ENCODE data around the gene GCLC. TPM values are rescaled to one million over a fixed set of nuclear protein-coding genes. Genes with fewer than 3 reads are reported as not detected.
"Not testable (repeated sequence)": the region's sequence is repeated elsewhere in the genome, so short reads cannot be mapped to it uniquely, and the experiment has no call there.

Gene GCLC
- total RNA-seq, 2 experiments from 2014 or later, result 21.0 to 23.8 TPM

- POLR2A ChIA-PET, result no interaction called here
- Mint-ChIP-seq H3K36me3 (ENCODE audit: low read depth) (peaks cover 9% of the 10 kb centered on the region), H3K9me3 (no peaks in the 10 kb centered on the region), H3K27ac (no peak overlapping the region), H3K27me3 (peaks cover 11% of the 10 kb centered on the region), H3K4me3 (no peak overlapping the region), H3K4me1 (peaks cover 5% of the 10 kb centered on the region)
- CTCF ChIA-PET, result interaction anchor here (1.4 kb wide), 1 partner anchor 18 kb away, joined by 4 read pairs; no protein-coding TSS in a partner anchor
- no peak for DNase-seq
Measured at GRCh38 chr6:53495506-53496499, 49.1 kb downstream of the GCLC start.

GRCh38 chr6:53494076-53494475 lies 50.8 kb downstream of the GCLC start:
- Mint-ChIP-seq H3K27ac (no peak overlapping the region), H3K27me3 (peaks cover 14% of the 10 kb centered on the region)
- POLR2A ChIA-PET, result no interaction called here

GRCh38 chr6:53493635-53494025 lies 51.3 kb downstream of the GCLC start:
- peaks cover 5% of the 10 kb centered on the region for H3K4me1 Mint-ChIP-seq
- no peak for DNase-seq
- peaks cover 2% of the 10 kb centered on the region for H3K36me3 Mint-ChIP-seq (ENCODE audit: low read depth)
- POLR2A ChIA-PET, result no interaction called here
- no peak overlapping the region for H3K27ac Mint-ChIP-seq
- H3K9me3 Mint-ChIP-seq, result no peaks in the 10 kb centered on the region
- CTCF ChIA-PET, result interaction anchor here (0.6 to 2.7 kb wide), 15 partner anchors 8 to 331 kb away, joined by 3 to 15 read pairs (median 3); no protein-coding TSS in a partner anchor
- H3K27me3 Mint-ChIP-seq, result peaks cover 17% of the 10 kb centered on the region
- H3K4me3 Mint-ChIP-seq, result no peak overlapping the region

More at GRCh38 chr6:53494076-53494475, 50.8 kb downstream of the GCLC start:
- Mint-ChIP-seq H3K9me3 (no peaks in the 10 kb centered on the region), H3K36me3 (ENCODE audit: low read depth) (peaks cover 3% of the 10 kb centered on the region), H3K4me1 (peaks cover 5% of the 10 kb centered on the region), H3K4me3 (no peak overlapping the region)
- DNase-seq, result no peak
- CTCF ChIA-PET, result interaction anchor here (0.6 to 2.7 kb wide), 8 partner anchors 8 to 321 kb away, joined by 3 to 13 read pairs (median 3); no protein-coding TSS in a partner anchor

DNA sequence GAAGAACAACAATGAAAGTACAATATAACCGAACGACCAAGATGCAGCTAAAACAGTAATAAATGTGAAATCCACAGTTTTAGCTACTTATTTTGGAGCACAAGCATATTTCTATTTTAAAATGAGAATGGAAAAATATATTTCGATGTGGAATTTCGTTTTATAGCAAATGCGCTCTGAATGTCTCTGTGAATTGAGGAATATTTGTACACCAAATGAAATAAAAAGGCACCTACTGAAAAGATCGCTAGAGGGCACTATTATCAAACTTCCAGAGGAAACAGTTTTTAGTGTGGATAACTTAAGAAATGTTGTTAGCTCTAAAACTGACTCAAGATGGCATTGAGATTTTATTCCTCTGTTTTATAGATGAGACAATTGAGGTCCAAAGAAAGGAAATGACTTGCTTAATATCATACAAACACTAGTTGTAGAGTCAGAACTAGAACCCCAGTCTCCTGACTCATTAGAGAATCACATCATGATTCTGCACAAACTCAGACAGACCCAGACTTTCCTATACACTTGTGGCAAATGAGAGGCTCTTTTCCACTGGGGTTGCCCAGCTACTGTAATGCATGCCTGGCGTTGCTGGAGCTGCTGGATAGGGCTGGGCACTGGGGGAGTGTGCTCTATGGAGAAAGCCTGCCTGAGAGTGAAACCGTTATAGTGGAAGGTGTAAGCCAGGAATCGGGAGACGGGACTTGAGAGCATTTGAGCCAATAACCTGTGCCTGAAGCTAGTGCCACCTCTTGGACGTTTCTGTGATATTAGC lies 51.9 kb downstream of the GCLC start:
- H3K27ac Mint-ChIP-seq, result no peak overlapping the region
- DNase-seq, result no peak
- H3K27me3 Mint-ChIP-seq, result peaks cover 18% of the 10 kb centered on the region
- CTCF ChIA-PET, result interaction anchor here (0.8 to 2.7 kb wide), 17 partner anchors 7 to 331 kb away, joined by 3 to 15 read pairs (median 3); no protein-coding TSS in a partner anchor
- no peaks in the 10 kb centered on the region for H3K36me3 Mint-ChIP-seq (ENCODE audit: low read depth)
- no peak overlapping the region for H3K4me3 Mint-ChIP-seq
- POLR2A ChIA-PET, result no interaction called here
- no peaks in the 10 kb centered on the region for H3K9me3 Mint-ChIP-seq
- peaks cover 5% of the 10 kb centered on the region for H3K4me1 Mint-ChIP-seq

- ChIA-PET POLR2A (no interaction called here), CTCF (no interaction called here)
- H3K4me1 Mint-ChIP-seq, result peaks cover 12% of the 10 kb centered on the region
- DNase-seq, result no peak
- H3K27me3 Mint-ChIP-seq, result peaks cover 34% of the 10 kb centered on the region
- H3K9me3 Mint-ChIP-seq, result no peaks in the 10 kb centered on the region
- H3K27ac Mint-ChIP-seq, result no peak overlapping the region
- no peak overlapping the region for H3K4me3 Mint-ChIP-seq
- no peaks in the 10 kb centered on the region for H3K36me3 Mint-ChIP-seq (ENCODE audit: low read depth)
Measured at GRCh38 chr6:53487080-53487479, 57.8 kb downstream of the GCLC start.

DNA sequence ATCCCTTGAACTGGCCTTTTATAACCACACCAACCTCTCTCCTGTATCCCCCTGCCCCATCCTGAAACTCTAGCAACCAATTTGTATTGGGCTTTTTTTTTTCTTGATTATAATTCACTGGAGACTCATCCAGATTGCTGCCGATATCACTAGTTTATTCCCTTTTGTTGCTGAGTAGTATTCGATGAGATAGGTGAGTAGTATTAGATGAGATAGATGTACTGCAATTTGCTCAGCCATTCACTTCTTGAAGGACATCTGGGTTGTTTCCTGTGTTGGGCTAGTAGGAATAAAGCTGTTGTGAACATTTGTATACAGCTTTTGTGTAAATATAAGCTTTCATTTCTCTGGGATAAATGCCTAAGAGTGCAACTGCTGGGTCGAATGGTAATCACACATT lies 58.2 kb downstream of the GCLC start:
- ChIA-PET CTCF (no interaction called here), POLR2A (no interaction called here)
- no peaks in the 10 kb centered on the region for H3K9me3 Mint-ChIP-seq
- H3K4me3 Mint-ChIP-seq, result no peak overlapping the region
- no peak for DNase-seq
- peaks cover 14% of the 10 kb centered on the region for H3K4me1 Mint-ChIP-seq
- H3K36me3 Mint-ChIP-seq (ENCODE audit: low read depth), result no peaks in the 10 kb centered on the region
- no peak overlapping the region for H3K27ac Mint-ChIP-seq
- peaks cover 32% of the 10 kb centered on the region for H3K27me3 Mint-ChIP-seq

DNA sequence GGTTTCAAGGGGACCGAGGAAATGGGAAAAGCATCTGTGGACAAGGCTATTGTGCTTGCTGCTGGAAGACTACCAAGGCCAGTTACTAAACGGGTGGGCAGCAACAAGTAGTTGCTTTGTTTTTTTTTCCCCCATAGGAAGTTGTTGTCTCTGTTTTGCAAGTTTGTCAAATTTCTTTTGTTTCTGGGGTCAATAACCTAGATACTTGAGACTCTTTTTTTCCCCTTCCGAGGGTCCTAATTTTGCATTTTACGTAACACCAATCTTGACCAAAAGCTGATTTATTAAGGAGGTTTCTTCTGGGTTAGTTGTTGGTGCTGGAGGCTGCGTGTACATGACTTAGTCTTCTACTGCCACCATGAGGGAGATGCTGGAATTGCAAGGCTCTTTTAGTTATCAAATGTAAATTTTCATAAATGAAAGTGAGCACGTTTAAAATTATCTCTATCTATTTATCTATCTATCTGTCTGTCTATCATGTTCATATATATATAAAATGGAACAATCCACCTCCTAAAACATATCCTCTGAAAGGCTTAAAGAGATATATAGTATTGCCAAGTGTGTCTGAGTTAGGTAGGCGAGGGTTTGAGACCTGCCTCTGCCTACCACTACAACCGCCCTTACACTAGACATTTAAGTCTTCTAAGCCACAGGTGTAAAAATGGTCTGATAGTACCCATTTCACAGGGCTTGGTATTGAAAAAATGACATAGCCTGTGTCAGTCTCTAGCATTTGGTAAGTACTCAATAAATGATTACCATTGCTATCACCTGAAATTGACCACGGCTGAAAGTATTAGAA lies 60.2 kb downstream of the GCLC start:
- Mint-ChIP-seq H3K36me3 (ENCODE audit: low read depth) (no peaks in the 10 kb centered on the region), H3K27me3 (peaks cover 23% of the 10 kb centered on the region), H3K4me3 (no peak overlapping the region), H3K27ac (no peak overlapping the region), H3K4me1 (peaks cover 21% of the 10 kb centered on the region), H3K9me3 (no peaks in the 10 kb centered on the region)
- ChIA-PET CTCF (interaction anchor here (0.6 to 2.7 kb wide), 19 partner anchors 9 to 392 kb away, joined by 3 to 11 read pairs (median 4); no protein-coding TSS in a partner anchor), POLR2A (no interaction called here)
- DNase-seq, result peak; percentile 79

GRCh38 chr6:53483423-53484353 lies 61.2 kb downstream of the GCLC start:
- H3K4me3 Mint-ChIP-seq, result no peak overlapping the region
- ChIA-PET CTCF (interaction anchor here (0.6 to 2.7 kb wide), 16 partner anchors 10 to 391 kb away, joined by 3 to 11 read pairs (median 3); no protein-coding TSS in a partner anchor), POLR2A (no interaction called here)
- H3K36me3 Mint-ChIP-seq (ENCODE audit: low read depth), result no peaks in the 10 kb centered on the region
- no peak for DNase-seq
- H3K4me1 Mint-ChIP-seq, result peaks cover 21% of the 10 kb centered on the region
- H3K27me3 Mint-ChIP-seq, result peaks cover 20% of the 10 kb centered on the region
- H3K27ac Mint-ChIP-seq, result no peak overlapping the region
- no peaks in the 10 kb centered on the region for H3K9me3 Mint-ChIP-seq

- ChIA-PET CTCF (interaction anchor here (0.7 kb wide), 1 partner anchor 715 kb away, joined by 4 read pairs; no protein-coding TSS in a partner anchor), POLR2A (no interaction called here)
- Mint-ChIP-seq H3K4me3 (no peak overlapping the region), H3K4me1 (peaks cover 21% of the 10 kb centered on the region), H3K9me3 (no peaks in the 10 kb centered on the region), H3K36me3 (ENCODE audit: low read depth) (no peaks in the 10 kb centered on the region), H3K27me3 (peaks cover 4% of the 10 kb centered on the region), H3K27ac (no peak overlapping the region)
- DNase-seq, result no peak
Measured at GRCh38 chr6:53481323-53481722, 63.6 kb downstream of the GCLC start.

GRCh38 chr6:53480774-53481173 lies 64.1 kb downstream of the GCLC start:
- H3K9me3 Mint-ChIP-seq; POLR2A ChIA-PET; H3K4me3 Mint-ChIP-seq; H3K36me3 Mint-ChIP-seq (ENCODE audit: low read depth); H3K27me3 Mint-ChIP-seq; DNase-seq; H3K27ac Mint-ChIP-seq: not testable (repeated sequence)
- peaks cover 21% of the 10 kb centered on the region for H3K4me1 Mint-ChIP-seq
- CTCF ChIA-PET, result interaction anchor here (0.7 kb wide), 1 partner anchor 714 kb away, joined by 4 read pairs; no protein-coding TSS in a partner anchor

DNA sequence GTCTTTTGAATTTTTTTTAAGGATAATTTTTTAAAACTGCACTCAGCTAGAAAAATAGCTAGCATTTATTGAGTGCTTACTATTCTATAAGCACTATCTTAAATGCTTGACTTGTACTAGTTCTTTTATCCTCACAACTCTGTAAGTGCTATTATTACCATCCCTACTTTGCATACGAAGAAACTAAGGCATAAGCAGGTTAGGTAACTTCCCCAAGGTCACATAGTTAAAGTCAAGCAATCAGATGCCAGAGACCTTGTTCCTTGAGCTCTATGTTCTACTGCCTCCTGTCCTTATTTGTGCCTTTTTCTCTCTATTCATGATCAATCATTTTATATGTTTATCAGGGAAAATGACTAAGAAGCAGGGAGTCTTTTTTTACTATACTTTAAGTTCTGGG lies 65.0 kb downstream of the GCLC start:
- ChIA-PET CTCF (interaction anchor here (0.6 to 1.2 kb wide), 3 partner anchors 307 to 376 kb away, joined by 3 to 6 read pairs (median 3); no protein-coding TSS in a partner anchor), POLR2A (no interaction called here)
- peaks cover 21% of the 10 kb centered on the region for H3K4me1 Mint-ChIP-seq
- no peaks in the 10 kb centered on the region for H3K27me3 Mint-ChIP-seq
- H3K27ac Mint-ChIP-seq, result no peak overlapping the region
- DNase-seq, result no peak
- H3K9me3 Mint-ChIP-seq, result no peaks in the 10 kb centered on the region
- no peak overlapping the region for H3K4me3 Mint-ChIP-seq
- H3K36me3 Mint-ChIP-seq (ENCODE audit: low read depth), result no peaks in the 10 kb centered on the region
